T1000 (cell line): ENCODE measurements around the gene SSBP2.
A peak's percentile ranks its signal among the peaks of the same experiment; 100 is the strongest.

Experiments
- DNase-seq: peaks from one replicate; lab custom pipeline; 2025; ENCODE audit warnings: mixed read lengths; lab: John Stamatoyannopoulos, UW

Gene SSBP2

DNA sequence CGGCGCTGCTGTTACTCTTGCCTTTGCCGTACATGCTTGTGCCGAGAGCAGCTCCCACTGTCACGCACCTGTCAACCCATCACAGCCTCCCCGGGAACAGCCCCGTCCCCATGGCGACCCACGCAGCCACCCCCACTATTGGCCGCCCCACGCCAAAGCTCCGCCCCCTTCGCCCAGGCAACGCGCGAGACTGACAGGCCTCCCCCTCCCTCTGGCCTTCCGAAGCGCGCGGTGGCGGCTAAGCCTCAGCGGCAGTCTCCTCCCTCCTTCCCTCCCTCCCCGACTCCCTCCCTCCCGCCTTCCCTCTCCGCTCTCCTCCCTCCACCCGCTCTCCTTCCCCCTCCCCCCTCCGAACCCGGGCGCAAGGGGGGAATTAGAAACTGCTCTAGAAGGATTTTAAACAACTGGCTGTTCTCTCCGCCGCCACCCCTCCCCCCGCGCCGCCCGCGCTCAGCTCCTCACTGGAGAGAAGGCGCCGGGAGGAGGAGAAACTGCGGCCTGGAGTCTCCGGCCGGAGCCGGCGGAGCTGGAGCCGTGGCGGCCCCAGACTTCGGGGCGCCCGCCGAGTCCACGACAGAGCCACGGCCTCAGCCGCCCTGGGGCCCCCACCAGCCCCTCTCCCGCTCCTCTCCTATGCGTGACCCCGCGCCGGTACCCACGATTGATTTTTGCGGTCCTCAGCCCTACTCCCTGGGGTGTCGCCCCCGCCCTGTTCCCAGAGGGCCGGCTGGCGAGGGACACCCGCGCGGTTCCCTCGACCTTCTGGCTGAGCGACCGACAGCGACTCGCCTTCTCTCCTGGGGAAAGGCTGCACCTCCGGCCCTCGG, at the start of gene SSBP2:
SSBP2 (minus strand) TSS at position 89 of the 827 bp plus-strand sequence; CDS start at position 34, 55 bp downstream.
- peak; percentile 97 for DNase-seq

DNA sequence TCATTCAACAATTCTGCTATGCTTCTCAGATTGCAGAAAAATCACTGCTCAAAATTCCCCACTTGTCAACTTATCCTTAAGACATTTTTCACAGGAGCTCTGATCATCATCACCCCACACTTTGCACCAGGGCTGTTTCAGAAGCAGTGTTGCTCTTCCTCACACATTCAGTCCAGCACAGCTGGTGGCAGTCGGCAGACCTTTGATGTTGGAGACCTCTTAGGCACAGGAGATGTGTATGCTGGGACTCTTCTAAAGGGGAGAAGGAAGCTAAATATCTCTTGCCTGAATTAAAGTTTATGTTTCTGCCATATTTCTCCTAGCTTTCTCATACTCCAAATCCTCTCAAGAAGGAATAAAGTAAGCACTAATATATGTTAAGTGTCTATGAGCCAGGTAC, 44.8 kb upstream of the SSBP2 start:
- DNase-seq, result no peak

DNA sequence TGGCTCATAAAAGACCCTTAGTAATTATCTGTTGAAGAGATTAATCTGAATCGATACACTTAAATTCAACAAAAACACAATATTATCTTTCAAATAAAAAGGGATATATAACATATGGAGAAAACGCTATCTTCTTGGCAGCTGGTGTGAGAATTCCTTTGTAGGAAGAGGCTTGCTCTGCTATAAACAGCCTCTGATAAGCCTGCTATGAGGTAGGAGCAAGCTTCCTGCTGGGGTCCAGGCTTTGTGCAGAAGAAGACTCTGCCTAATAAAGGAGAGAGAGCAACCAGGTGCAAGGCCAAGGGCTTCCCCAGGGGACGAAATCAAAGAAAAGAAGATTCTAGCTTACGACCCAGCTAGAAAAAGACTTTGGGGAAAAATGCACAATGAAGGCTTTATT, 43.3 kb upstream of the SSBP2 start:
- no peak for DNase-seq

DNA sequence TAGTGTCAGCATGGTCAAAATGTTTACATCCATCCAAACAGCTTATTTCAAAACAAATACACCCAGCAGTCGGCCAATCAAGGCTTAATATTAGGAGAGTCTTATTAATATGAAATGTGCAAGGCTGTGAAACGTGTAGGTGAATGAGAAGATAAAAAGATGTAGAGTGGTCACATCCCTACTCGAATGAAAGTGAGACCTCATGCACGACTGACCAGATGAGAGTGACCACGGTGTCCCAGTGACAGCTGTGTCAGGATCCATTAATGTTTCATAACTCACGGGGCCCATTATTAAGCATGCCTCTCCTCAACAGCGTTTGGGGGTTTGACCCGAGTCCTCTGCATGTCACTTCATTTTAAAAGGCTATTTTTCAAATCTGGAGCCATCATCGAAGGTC, 39.4 kb upstream of the SSBP2 start:
- no peak for DNase-seq

DNA sequence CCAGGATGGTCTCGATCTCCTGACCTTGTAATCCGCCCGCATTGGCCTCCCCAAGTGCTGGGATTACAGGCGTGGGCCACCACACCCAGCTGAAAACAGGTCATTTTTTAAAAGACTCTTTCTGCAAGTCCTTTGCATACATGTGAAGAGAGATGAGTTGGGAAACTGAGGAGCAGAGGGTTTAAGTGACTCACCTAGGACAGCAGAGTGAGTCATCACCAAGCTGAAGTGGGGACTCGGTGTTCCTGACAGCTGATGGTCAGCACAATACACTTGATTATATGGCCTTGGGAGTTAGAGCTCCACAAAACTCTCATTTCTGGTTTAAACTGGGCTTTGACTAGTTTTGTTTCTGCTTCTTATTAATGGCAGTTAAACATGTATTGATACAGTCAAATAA, 38.1 kb upstream of the SSBP2 start:
- DNase-seq, result no peak

DNA sequence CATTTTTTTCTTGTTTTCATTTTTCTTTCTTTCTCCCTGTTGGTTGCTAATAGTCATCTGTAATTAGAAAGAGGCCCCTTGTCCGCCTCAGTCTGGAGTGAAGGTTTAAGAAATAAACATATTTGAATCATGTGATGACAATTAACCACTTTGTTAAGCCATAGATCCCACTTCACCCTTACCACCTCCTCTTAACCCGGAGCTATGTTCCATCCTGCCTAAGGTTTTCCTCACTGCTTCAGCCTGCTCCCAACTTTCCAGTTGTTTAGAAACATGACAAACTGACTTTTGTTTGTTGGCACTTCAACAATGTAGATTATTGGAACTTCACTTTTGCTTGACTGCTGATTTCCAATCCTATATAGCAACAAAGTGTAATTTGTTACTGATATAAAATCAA, 37.4 kb upstream of the SSBP2 start:
- no peak for DNase-seq

DNA sequence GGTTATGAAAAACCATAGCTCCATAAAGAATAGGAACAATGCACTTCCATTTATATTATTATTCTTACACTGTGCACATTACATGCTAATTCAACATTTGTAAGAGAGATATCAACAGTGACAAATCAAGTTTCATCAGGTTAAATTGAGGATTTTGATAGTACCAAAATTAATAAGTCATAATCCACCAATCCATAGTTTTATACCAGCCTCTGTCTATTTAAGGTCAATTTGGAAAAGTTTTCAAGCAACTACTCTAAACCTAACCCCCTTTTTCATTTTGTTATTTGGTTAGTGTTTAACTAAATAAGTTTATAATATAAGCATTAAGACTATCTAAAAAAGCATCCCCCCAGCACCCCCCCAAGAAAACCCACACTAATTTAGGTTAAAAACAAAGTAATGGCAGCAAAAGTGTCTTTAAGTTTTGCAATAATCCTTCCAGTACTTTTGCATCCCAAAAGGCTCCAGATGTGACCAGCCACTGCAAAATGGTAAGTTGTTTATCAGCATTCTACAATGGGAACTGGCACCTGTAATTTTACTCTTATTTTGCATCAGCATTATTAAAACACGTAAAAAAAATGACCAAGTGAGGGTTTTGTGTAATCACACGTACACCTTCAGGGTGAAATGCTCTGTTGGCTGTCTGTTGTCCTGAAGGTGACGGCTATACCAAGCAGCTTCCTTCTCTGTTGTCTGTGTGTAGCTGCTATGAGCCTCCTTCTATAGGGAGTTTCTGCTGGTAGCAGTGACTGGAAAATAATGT, 36.8 kb upstream of the SSBP2 start:
- DNase-seq, result no peak

DNA sequence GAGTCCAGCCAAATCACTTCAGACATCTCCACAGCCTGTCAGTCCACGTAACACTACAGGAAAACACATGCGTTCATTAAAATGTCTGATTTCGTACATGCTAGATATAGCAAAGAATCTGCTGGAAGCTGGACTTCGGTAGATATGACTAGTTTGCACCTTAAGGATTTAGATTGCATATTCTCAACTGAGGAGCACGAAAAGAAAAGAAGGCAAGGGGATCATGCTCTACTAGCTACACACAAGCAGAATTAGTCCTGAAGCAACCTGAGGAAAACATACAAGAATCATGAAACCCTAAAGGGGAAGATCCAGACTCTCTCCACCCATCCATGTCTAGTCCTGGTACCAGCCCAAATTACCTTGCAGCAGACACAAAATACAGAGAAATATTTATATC, 36.1 kb upstream of the SSBP2 start:
- no peak for DNase-seq

DNA sequence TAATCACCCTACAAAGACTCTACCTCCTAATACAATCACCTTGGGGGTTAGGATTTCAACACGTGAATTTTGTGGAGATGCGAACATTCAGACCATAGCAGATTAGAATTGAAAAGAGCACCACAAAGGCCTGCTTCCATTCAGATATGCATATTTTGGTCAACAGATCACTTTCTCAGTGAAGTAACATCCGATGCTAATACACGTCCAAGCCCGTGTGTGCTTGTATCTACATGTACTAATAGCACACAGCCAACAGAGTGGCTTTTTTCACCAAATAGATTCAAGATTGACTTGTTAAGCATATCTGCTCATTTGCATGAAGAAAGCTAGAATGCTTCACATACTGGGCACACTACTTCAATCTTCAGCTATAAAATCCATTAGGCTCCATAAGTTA, 35.6 kb upstream of the SSBP2 start:
- DNase-seq, result no peak

DNA sequence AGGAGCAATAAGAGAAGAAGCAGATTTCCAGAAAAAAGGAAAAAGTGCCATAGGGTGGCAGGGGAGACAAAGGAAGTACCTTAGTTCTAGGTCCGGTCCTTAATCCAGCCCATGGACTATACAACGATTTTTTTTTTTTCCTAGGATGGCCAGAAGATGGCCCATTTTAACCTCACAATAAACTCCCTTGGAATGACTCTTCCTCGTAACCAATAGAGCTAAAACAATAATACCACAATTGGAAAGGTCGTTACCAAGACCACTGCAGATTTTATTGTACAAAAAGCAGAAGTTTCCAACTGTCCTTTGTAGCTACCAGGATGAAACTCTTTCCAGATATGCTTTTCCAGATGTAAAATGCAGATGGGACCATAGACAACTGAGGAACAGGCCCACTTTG, 34.4 kb upstream of the SSBP2 start:
- DNase-seq, result no peak

DNA sequence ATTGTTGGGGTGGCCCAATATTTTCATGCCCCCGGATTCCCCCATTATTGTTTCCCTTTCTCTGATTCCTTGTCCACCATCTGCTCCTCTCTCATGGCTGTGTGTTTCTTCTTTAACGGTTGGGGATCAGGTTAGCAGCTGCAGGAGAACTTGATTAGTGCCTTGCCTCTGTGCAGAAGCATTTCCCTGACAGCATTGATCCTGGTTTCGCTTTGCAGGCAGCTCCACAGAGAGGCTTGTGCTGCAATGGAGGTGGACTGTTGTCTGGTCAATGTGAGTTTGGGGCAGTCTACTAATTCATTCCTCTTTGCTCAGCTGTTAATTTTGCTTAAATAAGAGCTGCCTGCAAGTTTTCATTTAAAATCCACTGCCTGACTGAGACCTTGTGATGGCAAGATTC, 32.5 kb upstream of the SSBP2 start:
- no peak for DNase-seq

DNA sequence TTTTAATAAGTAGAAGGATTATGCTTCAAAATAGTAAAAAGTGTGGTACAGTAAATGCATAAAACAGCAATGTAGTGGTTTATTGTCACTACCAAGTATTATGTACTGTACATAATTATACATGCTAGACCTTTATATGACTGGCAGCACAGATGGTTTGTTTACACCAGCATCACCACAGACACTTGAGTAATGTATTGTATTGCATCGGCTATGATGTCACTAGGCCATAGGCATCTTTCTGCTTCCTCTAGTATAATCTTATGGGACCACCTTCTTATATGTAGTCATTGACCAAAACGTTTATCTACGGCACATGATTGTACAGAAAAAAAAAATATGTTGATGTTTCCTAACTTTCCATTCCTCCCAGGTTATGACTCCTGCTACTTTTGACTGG, 31.9 kb upstream of the SSBP2 start:
- DNase-seq, result no peak

DNA sequence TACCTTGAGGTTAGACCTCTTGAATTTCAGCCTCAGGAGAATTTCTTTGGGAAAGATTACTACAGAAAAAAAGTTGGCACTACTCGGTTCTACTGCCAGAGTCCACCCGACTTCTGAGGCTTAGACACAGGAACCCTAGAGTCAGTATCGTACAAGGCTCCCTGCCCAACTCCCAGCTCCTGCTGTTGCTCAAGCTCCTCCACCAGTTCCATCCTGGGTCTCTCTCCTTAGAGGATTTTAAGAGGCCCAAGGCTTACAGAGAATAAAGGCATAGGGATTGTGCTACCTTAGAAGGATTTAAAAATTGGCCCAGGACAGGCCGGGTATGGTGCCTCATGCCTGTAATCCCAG, 29.0 kb upstream of the SSBP2 start:
- no peak for DNase-seq

DNA sequence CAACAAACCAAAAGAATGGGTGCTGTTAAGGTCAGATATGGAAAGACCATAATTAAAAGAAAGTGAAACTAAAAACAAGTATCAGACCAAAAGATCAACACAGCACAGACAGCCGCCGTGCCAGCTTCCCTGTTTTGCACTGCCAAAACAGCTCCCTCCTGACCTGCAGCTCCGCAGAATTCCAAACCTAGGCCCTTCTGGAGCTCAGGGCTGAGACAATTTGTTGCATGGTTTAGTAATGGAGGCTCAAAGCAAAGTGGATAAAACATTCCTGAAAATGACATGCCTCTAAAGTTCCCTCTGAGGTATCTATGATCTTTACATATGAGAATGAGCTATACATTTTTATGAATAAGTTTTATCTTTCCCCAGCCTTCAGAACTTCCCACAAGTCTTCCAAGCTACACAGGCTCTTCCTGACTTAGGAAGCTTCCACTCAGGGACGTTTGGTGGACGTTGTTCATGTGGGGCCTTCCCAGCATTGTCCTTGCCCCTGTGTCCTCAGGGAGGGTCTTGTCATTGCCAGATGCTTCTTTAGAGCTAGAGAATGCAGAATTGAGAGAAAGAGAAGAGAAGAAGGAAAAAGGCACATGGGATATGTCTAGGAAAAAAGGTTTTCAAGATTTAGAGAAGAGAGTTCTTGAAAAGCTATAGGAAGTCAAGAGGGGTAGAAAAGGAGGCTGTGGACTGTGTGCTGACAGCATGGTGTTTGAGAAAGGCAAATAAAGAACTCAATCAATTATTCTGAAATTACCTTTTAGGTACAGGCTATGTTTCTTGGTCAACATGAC, 28.4 kb upstream of the SSBP2 start:
- DNase-seq, result no peak

DNA sequence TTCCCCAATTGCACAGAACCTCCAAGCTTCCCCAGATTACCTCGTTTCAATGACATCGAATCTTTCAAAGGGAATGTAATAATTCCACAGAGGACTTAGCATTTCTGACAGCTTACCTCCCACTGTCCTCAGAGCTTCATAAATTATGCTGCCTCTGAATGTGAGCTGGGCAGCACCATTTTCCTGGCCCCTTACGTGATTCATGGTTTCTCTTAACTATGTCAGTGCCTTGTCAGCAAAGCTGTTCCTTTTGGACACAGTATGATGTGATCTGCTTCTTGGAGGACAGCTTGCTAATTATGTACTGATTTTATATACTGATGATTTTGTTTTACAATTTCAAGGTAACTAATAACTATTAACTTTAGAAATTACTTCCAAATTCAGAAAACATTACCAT, 27.7 kb upstream of the SSBP2 start:
- no peak for DNase-seq

DNA sequence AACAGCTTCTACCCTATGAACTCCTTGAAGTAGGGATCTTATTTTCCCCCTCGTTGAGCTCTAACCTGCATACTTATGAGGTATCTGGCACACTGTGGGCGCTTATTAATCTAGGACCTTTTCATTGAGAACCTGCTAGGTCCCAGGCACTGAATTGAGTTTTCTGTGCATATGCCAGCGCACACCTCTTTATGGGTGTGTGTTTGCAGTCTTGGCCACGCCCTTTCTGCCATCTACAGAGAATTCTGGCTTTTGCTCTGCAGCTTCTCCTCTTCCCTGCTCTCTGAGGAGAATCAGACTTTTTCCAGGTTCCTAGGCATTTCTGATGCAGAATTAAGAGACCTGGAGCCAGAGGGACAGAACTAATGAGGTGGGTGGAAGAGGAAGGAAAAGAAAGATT, 25.4 kb upstream of the SSBP2 start:
- DNase-seq, result no peak

DNA sequence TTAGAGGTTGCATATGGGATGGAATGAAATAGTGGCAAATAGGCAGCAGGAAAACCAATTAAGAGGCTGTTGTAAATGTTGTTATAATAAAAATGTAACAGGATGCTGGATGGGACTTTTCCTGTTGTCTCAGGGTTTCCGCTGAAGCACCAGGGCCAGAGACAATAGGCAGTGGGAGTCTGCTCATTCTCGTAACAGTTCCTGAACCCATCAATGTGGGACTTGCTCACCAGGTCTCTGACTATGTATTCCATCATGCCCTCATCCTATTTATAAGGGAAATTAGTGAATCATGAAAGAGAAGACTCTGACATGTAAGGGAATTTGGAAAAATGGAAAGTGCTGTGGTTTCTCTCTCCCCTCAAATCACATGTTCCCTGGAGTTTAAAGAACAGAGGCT, 23.5 kb upstream of the SSBP2 start:
- DNase-seq, result no peak

DNA sequence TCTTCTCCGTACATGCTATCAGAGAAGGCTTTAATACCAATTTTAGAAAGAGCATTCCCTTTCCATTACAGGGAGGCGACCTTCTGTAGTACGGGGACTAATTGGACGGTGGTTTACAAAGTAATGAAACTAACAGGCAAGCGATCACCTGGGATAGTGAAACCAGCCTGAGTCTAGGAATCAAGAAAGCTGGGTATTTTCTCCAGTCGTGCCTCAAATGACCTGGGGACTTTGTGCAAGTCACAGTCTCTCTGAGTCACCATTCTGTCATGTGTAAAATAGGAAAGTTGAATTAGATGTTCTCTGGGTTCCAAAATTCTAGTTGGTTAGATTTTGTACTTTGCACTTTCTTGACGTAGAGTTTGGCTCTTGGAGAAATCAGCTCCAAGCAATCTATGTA, 22.7 kb upstream of the SSBP2 start:
- no peak for DNase-seq

DNA sequence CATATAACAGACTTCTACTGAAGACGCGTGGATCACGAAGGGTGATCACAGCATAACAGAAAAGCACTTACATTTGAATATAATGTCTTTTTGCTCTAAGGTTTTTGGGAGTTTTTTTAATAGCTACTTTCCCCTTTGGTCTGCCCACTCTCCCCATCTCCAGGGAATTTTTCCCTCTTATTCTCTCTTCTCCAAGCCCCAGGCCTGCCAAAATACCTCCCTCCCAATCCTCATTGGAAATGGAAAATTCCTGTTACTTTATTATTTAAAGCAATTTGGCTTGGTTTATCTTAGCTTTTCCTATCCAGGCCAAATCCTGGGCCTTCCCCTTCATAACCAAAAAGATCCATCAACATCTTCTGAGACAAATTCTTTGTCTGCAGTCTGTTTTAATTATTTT, 22.3 kb upstream of the SSBP2 start:
- DNase-seq, result no peak

DNA sequence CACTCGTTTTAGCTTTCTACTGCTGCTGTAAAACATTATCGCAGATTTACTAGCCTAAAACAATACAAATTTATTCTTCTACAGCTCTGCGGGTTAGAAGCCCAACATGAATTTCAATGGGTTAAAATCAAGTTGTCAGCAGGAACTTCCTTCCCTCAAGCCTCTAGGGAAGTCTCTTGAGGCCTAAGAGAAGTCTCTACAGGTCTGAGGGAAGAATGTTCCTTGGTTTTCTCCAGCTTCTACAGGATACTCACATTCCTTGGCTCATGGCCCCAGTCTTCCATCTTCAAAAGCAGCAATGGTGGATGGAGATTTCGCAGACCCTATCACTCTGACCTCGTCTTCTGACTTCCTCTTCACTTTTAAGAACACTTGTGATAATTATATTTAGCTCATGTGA, 21.6 kb upstream of the SSBP2 start:
- DNase-seq, result no peak

DNA sequence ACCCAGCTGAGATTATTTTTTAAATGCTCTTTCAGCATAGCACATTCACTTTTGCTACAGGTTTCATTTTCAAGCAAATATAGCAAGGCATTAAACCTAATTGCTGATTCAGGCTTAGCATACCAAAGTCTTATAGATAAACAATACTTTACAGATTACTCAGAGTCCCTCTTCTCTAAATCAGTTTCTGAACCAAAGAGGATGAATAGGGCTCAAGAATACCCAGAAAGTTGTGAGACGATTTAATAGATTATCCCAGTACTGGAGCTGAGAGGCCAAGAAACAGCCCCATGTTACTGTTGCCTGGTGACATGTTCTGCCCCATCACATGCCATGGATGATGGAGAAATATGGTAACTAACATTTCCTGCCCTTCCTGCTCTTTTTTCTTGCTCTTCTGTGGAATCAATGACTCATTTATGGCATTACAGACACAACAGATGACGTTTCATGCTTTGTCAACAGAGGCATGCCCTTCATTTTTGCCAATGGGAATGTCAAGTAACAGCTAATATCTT, 18.1 kb upstream of the SSBP2 start:
- peak; percentile 26 for DNase-seq

DNA sequence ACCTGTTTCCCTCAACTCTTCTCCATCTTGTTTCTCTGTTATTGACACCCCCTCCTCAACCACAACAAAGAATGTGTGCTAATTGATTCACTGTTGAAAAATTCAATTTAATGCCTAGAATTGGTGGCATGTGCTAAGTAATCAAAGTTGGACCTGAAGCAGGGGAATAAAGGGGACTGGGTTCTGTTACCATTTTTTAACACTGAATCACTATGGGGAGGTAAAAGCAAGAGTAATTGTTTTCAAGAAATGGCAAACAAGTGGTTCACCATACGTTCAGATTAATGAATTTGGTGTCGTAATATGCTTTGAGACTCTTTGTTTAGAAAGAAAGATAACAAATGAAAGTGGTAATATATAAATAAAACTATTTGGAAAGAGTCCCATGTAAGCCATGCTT, 17.0 kb upstream of the SSBP2 start:
- no peak for DNase-seq

DNA sequence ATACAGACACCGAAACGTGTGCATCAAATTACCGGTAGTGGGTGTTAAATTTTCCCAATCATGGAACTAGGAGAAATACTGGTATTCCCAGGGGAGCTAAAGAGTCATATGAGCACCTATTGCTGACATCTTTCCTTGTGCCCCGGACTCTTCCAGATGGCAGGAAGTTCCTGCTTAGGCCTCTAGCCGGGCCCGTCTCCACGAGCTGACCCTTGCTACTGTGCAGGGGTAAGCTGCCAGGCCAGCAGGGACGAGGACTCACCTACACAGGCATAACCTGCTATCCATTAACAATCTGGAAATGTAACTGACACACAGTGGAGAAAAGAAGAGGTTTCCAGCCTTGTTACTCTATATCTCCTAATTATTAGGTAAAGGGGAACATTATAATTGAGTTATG, 16.2 kb upstream of the SSBP2 start:
- DNase-seq, result no peak
